Raji (cell line): ENCODE results near the gene PNPLA1.

Source experiments
- POLR2A ChIP-seq: IDR thresholded peaks from 2 replicates; pipeline ENCODE4 v1.6.1; 2011; ENCODE audit warnings: low read depth, low read length, control low read depth; ENCODE audit not compliant: insufficient read depth

PNPLA1 gene

GRCh38 chr6:36267731-36268477, 2.0 kb upstream of the PNPLA1 start:
- no peak for TF ChIP-seq POLR2A

GRCh38 chr6:36268478-36269275, 1.2 kb upstream of the PNPLA1 start:
- TF ChIP-seq POLR2A = no peak

- TF ChIP-seq POLR2A = no peak
These were observed 2.4 kb downstream of the PNPLA1 start for GRCh38 chr6:36272234-36272633.

- TF ChIP-seq POLR2A = no peak
These were observed 3.2 kb downstream of the PNPLA1 start for GRCh38 chr6:36273067-36273466.

- TF ChIP-seq POLR2A = no peak
These were observed 4.1 kb downstream of the PNPLA1 start for GRCh38 chr6:36273802-36274514.

GRCh38 chr6:36276581-36277536, 7.0 kb downstream of the PNPLA1 start:
- TF ChIP-seq POLR2A = no peak

GRCh38 chr6:36277946-36278470, 8.1 kb downstream of the PNPLA1 start:
- no peak for TF ChIP-seq POLR2A

GRCh38 chr6:36280467-36280866, 10.6 kb downstream of the PNPLA1 start:
- no peak for TF ChIP-seq POLR2A

GRCh38 chr6:36280983-36281382, 11.1 kb downstream of the PNPLA1 start:
- no peak for TF ChIP-seq POLR2A

- no peak for TF ChIP-seq POLR2A
These were observed 13.7 kb downstream of the PNPLA1 start for GRCh38 chr6:36283608-36284007.

GRCh38 chr6:36284359-36284758, 14.5 kb downstream of the PNPLA1 start:
- no peak for TF ChIP-seq POLR2A

- TF ChIP-seq POLR2A = no peak
These were observed 15.4 kb downstream of the PNPLA1 start for GRCh38 chr6:36285187-36285671.

GRCh38 chr6:36285797-36286196, 15.9 kb downstream of the PNPLA1 start:
- TF ChIP-seq POLR2A = no peak

GRCh38 chr6:36286858-36287257, 17.0 kb downstream of the PNPLA1 start:
- TF ChIP-seq POLR2A = no peak
